Superior temporal gyrus (tissue), 1 donor: ENCODE results near the gene MIR17HG.
A peak's percentile ranks its signal among the peaks of the same experiment; 100 is the strongest.

Experiments used
- DNase-seq: peaks from one replicate; pipeline ENCODE4 v3.0.0-alpha.2; 2016; ENCODE audit errors: extremely low spot score

Gene MIR17HG

GRCh38 chr13:91368676-91369440, 21.4 kb downstream of the MIR17HG start:
- DNase-seq = no peak

- no peak for DNase-seq
Measured at GRCh38 chr13:91369441-91369831, 21.9 kb downstream of the MIR17HG start.

- no peak for DNase-seq
Measured at GRCh38 chr13:91370501-91370900, 23.0 kb downstream of the MIR17HG start.

- no peak for DNase-seq
Measured at GRCh38 chr13:91372911-91373310, 25.4 kb downstream of the MIR17HG start.

GRCh38 chr13:91375116-91375729, 27.7 kb downstream of the MIR17HG start:
- DNase-seq = no peak

- DNase-seq = peak; percentile 74
Measured at GRCh38 chr13:91381371-91381770, 33.9 kb downstream of the MIR17HG start.

GRCh38 chr13:91383836-91384235, 36.3 kb downstream of the MIR17HG start:
- no peak for DNase-seq

- DNase-seq = no peak
Measured at GRCh38 chr13:91384896-91385295, 37.4 kb downstream of the MIR17HG start.

- DNase-seq = no peak
Measured at GRCh38 chr13:91389186-91389585, 41.7 kb downstream of the MIR17HG start.

- DNase-seq = no peak
Measured at GRCh38 chr13:91397595-91397994, 50.1 kb downstream of the MIR17HG start.

- DNase-seq = peak; percentile 76
Measured at GRCh38 chr13:91398413-91399188, 51.1 kb downstream of the MIR17HG start, which contains the start of gene GPC5. Gene GPC5, plus strand, starts transcription at chr13:91398621.

- DNase-seq = no peak
Measured at GRCh38 chr13:91399189-91400062, 51.9 kb downstream of the MIR17HG start.

- DNase-seq = peak; percentile 52
Measured at GRCh38 chr13:91400063-91400399, 52.5 kb downstream of the MIR17HG start.

- peak; percentile 41 for DNase-seq
Measured at GRCh38 chr13:91400671-91401070, 53.2 kb downstream of the MIR17HG start.

GRCh38 chr13:91401920-91402319, 54.4 kb downstream of the MIR17HG start:
- DNase-seq = no peak
